HepG2 (cell line): ENCODE data around the gene GRIK2. TPM values are rescaled to one million over a fixed set of nuclear protein-coding genes. Genes with fewer than 3 reads are reported as not detected.

ENCODE experiments used
- ATAC-seq: fragments of 200-7000 bp; cut with Tn5 transposase; 3 replicates; pipeline ENCODE4 v1.9.1; 2020; ENCODE audit warnings: mild to moderate bottlenecking, moderate library complexity
- BruUV-seq: library from RNA; stranded (reverse); fragments of 400-500 nt; replicated peaks from 2 replicates; lab custom pipeline; 2021; lab: Mats Ljungman, UMichigan
- CTCF ChIA-PET: fragments of 300-600 bp; formaldehyde crosslinking; extraction: SDS; loops from one replicate; lab custom pipeline; 2021; ENCODE audit warnings: low total read pairs, inconsistent platforms, low intra/inter-chr PET ratio; lab: Yijun Ruan, JAX
- POLR2A ChIA-PET: fragments of 350-600 bp; sonication (Branson Sonifier 250); formaldehyde crosslinking; loops from one replicate; lab custom pipeline; 2020; ENCODE audit warnings: antibody characterized with exemption, inconsistent platforms; lab: Yijun Ruan, JAX
- DNase-seq: peaks from one replicate; pipeline ENCODE4 v3.0.0-alpha.2; 2015; ENCODE audit warnings: low spot score
- FAIRE-seq: peaks from 3 replicates; lab custom pipeline; 2011; peaks lifted over from hg19 to GRCh38; lab: Jason Lieb, UNC
- H2AFZ ChIP-seq: one replicate; pipeline ENCODE4 v1.6.1; 2011; ENCODE audit warnings: low read length, inconsistent platforms
- H3K27ac ChIP-seq: fragments of 300-600 bp; 3 replicates; pipeline ENCODE4 v1.8.0; 2011; ENCODE audit warnings: mixed run types, mild to moderate bottlenecking, mixed read lengths, low read length, inconsistent platforms; ENCODE audit not compliant: insufficient read depth; ENCODE audit errors: extremely low read length
- H3K27me3 ChIP-seq, 2 experiments: fragments of 200-600 bp in 1 of 2; 2 replicates in 1 of 2; 3 replicates in 1 of 2; pipeline versions ENCODE4 v1.6.0 to v1.8.0; 2011; ENCODE audit warnings: low read length in 2 of 2, mild to moderate bottlenecking in 2 of 2, moderate library complexity in 2 of 2, inconsistent platforms in 1 of 2; ENCODE audit not compliant: insufficient read depth in 2 of 2, control insufficient read depth in 1 of 2
- H3K36me3 ChIP-seq, 2 experiments: fragments of 200-600 bp in 1 of 2; replicated peaks in 1 of 2; 2 replicates in 1 of 2; 3 replicates in 1 of 2; pipeline versions ENCODE4 v1.5.1 to v1.8.0; 2011; ENCODE audit warnings: low read length in 2 of 2, inconsistent platforms in 1 of 2; ENCODE audit not compliant: insufficient read depth in 2 of 2, control insufficient read depth in 1 of 2
- H3K4me1 ChIP-seq: 2 replicates; pipeline ENCODE4 v1.5.1; 2012; ENCODE audit warnings: low read length, inconsistent platforms; ENCODE audit not compliant: insufficient read depth
- H3K4me2 ChIP-seq: 2 replicates; pipeline ENCODE4 v1.6.0; 2011; ENCODE audit warnings: low read depth, low read length, inconsistent platforms
- H3K4me3 ChIP-seq, 3 experiments: fragments of 200-600 bp in 1 of 3; sonication (generic), shearing (Covaris generic) in 1 of 3; replicated peaks in 1 of 3; 2 replicates each; pipeline ENCODE4 v1.5.1; 2011 to 2016; ENCODE audit warnings: low read length in 3 of 3, inconsistent platforms in 2 of 3, low read depth in 2 of 3, mild to moderate bottlenecking in 2 of 3, control low read depth in 1 of 3, mixed read lengths in 1 of 3; ENCODE audit not compliant: insufficient read depth in 1 of 3
- H3K79me2 ChIP-seq: one replicate; pipeline ENCODE4 v1.6.1; 2011; ENCODE audit warnings: low read length, inconsistent platforms; ENCODE audit not compliant: insufficient read depth
- H3K9ac ChIP-seq: 2 replicates; pipeline ENCODE4 v1.6.0; 2011; ENCODE audit warnings: mild to moderate bottlenecking, low read depth, low read length, inconsistent platforms; ENCODE audit not compliant: insufficient read depth
- H3K9me3 ChIP-seq: 2 replicates; pipeline ENCODE4 v1.5.1; 2012; ENCODE audit warnings: mild to moderate bottlenecking, low read length
- H4K20me1 ChIP-seq: 2 replicates; pipeline ENCODE4 v1.6.0; 2011; ENCODE audit warnings: inconsistent platforms, mild to moderate bottlenecking, low read length, moderate library complexity; ENCODE audit not compliant: insufficient read depth
- ARHGAP35 ChIP-seq: sonication (generic); formaldehyde crosslinking; IDR thresholded peaks from 2 replicates; pipeline ENCODE4 v1.9.0; 2022; ENCODE audit warnings: mild to moderate bottlenecking, inconsistent platforms, moderate library complexity, missing genetic modification reagents, borderline replicate concordance
- ATRX ChIP-seq: sonication (generic); formaldehyde crosslinking; IDR thresholded peaks from 2 replicates; pipeline ENCODE4 v1.4.0; 2020; ENCODE audit warnings: missing genetic modification reagents, borderline replicate concordance
- HNRNPLL ChIP-seq: fragments of 200-400 bp; formaldehyde crosslinking; IDR thresholded peaks from 2 replicates; pipeline ENCODE4 v1.6.1; 2017; ENCODE audit warnings: mild to moderate bottlenecking, low read depth, low read length; ENCODE audit not compliant: poor library complexity, severe bottlenecking
- KDM2A ChIP-seq: sonication (generic); formaldehyde crosslinking; IDR thresholded peaks from 2 replicates; pipeline ENCODE4 v1.4.0; 2020; ENCODE audit warnings: low read depth, missing genetic modification reagents, borderline replicate concordance
- POGK ChIP-seq: sonication (generic); formaldehyde crosslinking; conservative IDR thresholded peaks from 2 replicates; pipeline ENCODE4 v1.8.0; 2022; ENCODE audit warnings: mild to moderate bottlenecking, moderate library complexity, missing genetic modification reagents
- SALL1 ChIP-seq: sonication (generic); formaldehyde crosslinking; IDR thresholded peaks from 2 replicates; pipeline ENCODE4 v1.8.0; 2022; ENCODE audit warnings: mild to moderate bottlenecking, missing genetic modification reagents
- SRF ChIP-seq: IDR thresholded peaks from 2 replicates; pipeline ENCODE4 v1.6.1; 2011; ENCODE audit warnings: mild to moderate bottlenecking, low read depth, low read length, moderate library complexity
- TMF1 ChIP-seq: sonication (generic); formaldehyde crosslinking; IDR thresholded peaks from 2 replicates; pipeline ENCODE4 v1.8.1; 2022; ENCODE audit warnings: low read depth, missing genetic modification reagents
- ZBTB2 ChIP-seq: sonication (generic); formaldehyde crosslinking; IDR thresholded peaks from 2 replicates; pipeline ENCODE4 v1.8.0; 2022; ENCODE audit warnings: low read depth, missing genetic modification reagents
- ZFP36L2 ChIP-seq: sonication (generic); formaldehyde crosslinking; IDR thresholded peaks from 2 replicates; pipeline ENCODE4 v1.4.0; 2020; ENCODE audit warnings: missing genetic modification reagents
- ZNF276 ChIP-seq: sonication (generic); formaldehyde crosslinking; IDR thresholded peaks from 2 replicates; pipeline ENCODE4 v1.4.0; 2020; ENCODE audit warnings: mild to moderate bottlenecking, low read depth, missing genetic modification reagents
- ZNF652 ChIP-seq: IDR thresholded peaks from 2 replicates; pipeline ENCODE4 v1.6.1; 2016; ENCODE audit warnings: low read depth, borderline replicate concordance
- ZNF749 ChIP-seq: sonication (generic); formaldehyde crosslinking; IDR thresholded peaks from 2 replicates; pipeline ENCODE4 v1.8.0; 2022; ENCODE audit warnings: mild to moderate bottlenecking, missing genetic modification reagents, moderate library complexity, borderline replicate concordance
- ZNF766 ChIP-seq: sonication (generic); formaldehyde crosslinking; IDR thresholded peaks from 2 replicates; pipeline ENCODE4 v1.5.0; 2020; ENCODE audit warnings: missing genetic modification reagents, borderline replicate concordance
- WGBS: methylation state at CpG from one replicate; pipeline ENCODE4 v1.1.6; 2017; ENCODE audit warnings: low lambda C conversion rate; 5-methylcytosine and 5-hydroxymethylcytosine counted together
- in situ Hi-C: cut with HindIII; loops from 2 replicates; pipeline ENCODE4 v1.10.0; 2017; ENCODE audit warnings: low pct_unique_long_range_greater_than_20kb; ENCODE audit not compliant: extremely low pct_ligation_motif_present
- intact Hi-C: fragments of 100-400 bp; cut with micrococcal nuclease; formaldehyde crosslinking; loops from one replicate; pipeline ENCODE4 v1.10.0; 2022; ENCODE audit not compliant: unreplicated experiment
- polyA plus RNA-seq, 8 experiments: library from polyadenylated mRNA; depleted of rRNA in 3 of 8; stranded (reverse) in 7 of 8; unstranded in 1 of 8; fragments of >200 nt; fragmentation: Illumina TruSeq in 4 of 8; extraction: Trizol in 4 of 8; gene quantifications; 2 replicates each; pipeline versions ENCODE4 v1.2.1 to v1.2.3, GENCODE V29; 2011 to 2016; ENCODE audit warnings: low read depth in 4 of 8, missing spikeins in 1 of 8, mixed read lengths in 1 of 8; ENCODE audit not compliant: insufficient read depth in 1 of 8
- total RNA-seq, 5 experiments: library from RNA; depleted of rRNA; stranded (reverse); fragments of >200 nt; fragmentation: Illumina TruSeq; extraction: Trizol; gene quantifications; 2 replicates each; pipeline ENCODE4 v1.2.3, GENCODE V29; 2016; ENCODE audit warnings: low read depth in 1 of 5

GRIK2 gene
- total and polyA plus RNA-seq, 2 of the 13 experiments (the other 11 are each of a cell fraction or from before 2014, with no cell fraction given), result not detected

GRCh38 chr6:101738481-101738880, 345.0 kb downstream of the GRIK2 start:
- Histone ChIP-seq H3K27me3 (no peaks in the 10 kb centered on the region), H3K27ac (no peak overlapping the region), H3K4me2 (no peak overlapping the region), H3K79me2 (no peaks in the 10 kb centered on the region), H3K9me3 (peaks cover 12% of the 10 kb centered on the region; the same call in 1 of the 2 replicates), H3K9ac (no peak overlapping the region), H3K36me3 (no peaks in the 10 kb centered on the region), H2AFZ (no peak overlapping the region), H3K4me1 (no peaks in the 10 kb centered on the region), H4K20me1 (no peaks in the 10 kb centered on the region), H3K4me3 (no peak overlapping the region)
- FAIRE-seq (no peak), DNase-seq (no peak), ATAC-seq (no peak)
- intact Hi-C loops, result no loop called here
- ChIA-PET POLR2A (no interaction called here), CTCF (no interaction called here)
- in situ Hi-C loops, result no loop called here
- WGBS, result 6% methylated on average over 1 of the region's 1 CpG
- TF ChIP-seq ZNF652 (CRISPR knock-in tag), result no peak
- no peak for TF ChIP-seq TMF1 (CRISPR knock-in tag)
- TF ChIP-seq ARHGAP35 (CRISPR knock-in tag), result no peak
- no peak for TF ChIP-seq ZNF276 (CRISPR knock-in tag)
- TF ChIP-seq SALL1 (CRISPR knock-in tag), result no peak
- no peak for TF ChIP-seq ZFP36L2
- no peak for TF ChIP-seq ZNF749 (CRISPR knock-in tag)
- TF ChIP-seq POGK (CRISPR knock-in tag), result no peak
- TF ChIP-seq ZBTB2 (CRISPR knock-in tag), result no peak
- no peak for TF ChIP-seq HNRNPLL
- TF ChIP-seq KDM2A (CRISPR knock-in tag), result no peak
- TF ChIP-seq SRF, result no peak
- no peak for TF ChIP-seq ZNF766 (CRISPR knock-in tag)
- TF ChIP-seq ATRX (CRISPR knock-in tag), result no peak
- BruUV-seq, result no TSS peak
